ENCODE data around the gene SLC29A3.
"Not testable (repeated sequence)": the region's sequence is repeated elsewhere in the genome, so short reads cannot be mapped to it uniquely, and the experiment has no call there.

Gene SLC29A3

GRCh38 chr10:71351628-71352319 lies 32.7 kb downstream of the SLC29A3 start:
- in situ Hi-C loops (cut with HindIII; ENCODE audit: low pct_unique_long_range_greater_than_20kb, low sequenced_read_pairs) = no loop called here
- no peak for TF ChIP-seq JUND (IDR thresholded peaks at IDR 0.05; ENCODE audit: low read depth)
- no peak for DNase-seq (ENCODE audit: low read depth in 1 of 2, low spot score in 1 of 2)

GRCh38 chr10:71353639-71354038 lies 34.6 kb downstream of the SLC29A3 start:
- in situ Hi-C loops (cut with HindIII; ENCODE audit: low pct_unique_long_range_greater_than_20kb, low sequenced_read_pairs) = no loop called here
- TF ChIP-seq JUND (IDR thresholded peaks at IDR 0.05; ENCODE audit: low read depth) = no peak
- no peak for DNase-seq (ENCODE audit: low read depth in 1 of 2, low spot score in 1 of 2)

GRCh38 chr10:71354776-71355175 lies 35.7 kb downstream of the SLC29A3 start:
- no peak for TF ChIP-seq JUND (IDR thresholded peaks at IDR 0.05; ENCODE audit: low read depth)
- in situ Hi-C loops (cut with HindIII; ENCODE audit: low pct_unique_long_range_greater_than_20kb, low sequenced_read_pairs) = no loop called here
- no peak for DNase-seq (ENCODE audit: low read depth in 1 of 2, low spot score in 1 of 2)

GRCh38 chr10:71355886-71356285 lies 36.8 kb downstream of the SLC29A3 start:
- TF ChIP-seq JUND (IDR thresholded peaks at IDR 0.05; ENCODE audit: low read depth) = no peak
- in situ Hi-C loops (cut with HindIII; ENCODE audit: low pct_unique_long_range_greater_than_20kb, low sequenced_read_pairs) = no loop called here
- DNase-seq (ENCODE audit: low read depth in 1 of 2, low spot score in 1 of 2) = no peak

GRCh38 chr10:71357792-71358265 lies 38.8 kb downstream of the SLC29A3 start:
- DNase-seq (ENCODE audit: low read depth in 1 of 2, low spot score in 1 of 2) = no peak
- no peak for TF ChIP-seq JUND (IDR thresholded peaks at IDR 0.05; ENCODE audit: low read depth)
- in situ Hi-C loops (cut with HindIII; ENCODE audit: low pct_unique_long_range_greater_than_20kb, low sequenced_read_pairs) = no loop called here

GRCh38 chr10:71358277-71358676 lies 39.2 kb downstream of the SLC29A3 start:
- in situ Hi-C loops (cut with HindIII; ENCODE audit: low pct_unique_long_range_greater_than_20kb, low sequenced_read_pairs) = no loop called here
- TF ChIP-seq JUND (IDR thresholded peaks at IDR 0.05; ENCODE audit: low read depth) = no peak
- no peak for DNase-seq (ENCODE audit: low read depth in 1 of 2, low spot score in 1 of 2)

GRCh38 chr10:71358906-71359305 lies 39.8 kb downstream of the SLC29A3 start:
- DNase-seq (ENCODE audit: low read depth in 1 of 2, low spot score in 1 of 2); in situ Hi-C loops (cut with HindIII; ENCODE audit: low pct_unique_long_range_greater_than_20kb, low sequenced_read_pairs): not testable (repeated sequence)

- in situ Hi-C loops (cut with HindIII; ENCODE audit: low pct_unique_long_range_greater_than_20kb, low sequenced_read_pairs) = no loop called here
- DNase-seq (ENCODE audit: low read depth in 1 of 2, low spot score in 1 of 2) = no peak
- no peak for TF ChIP-seq JUND (IDR thresholded peaks at IDR 0.05; ENCODE audit: low read depth)
Observed at GRCh38 chr10:71359364-71360046, 40.4 kb downstream of the SLC29A3 start.

GRCh38 chr10:71360735-71361134 lies 41.7 kb downstream of the SLC29A3 start:
- no peak for DNase-seq (ENCODE audit: low read depth in 1 of 2, low spot score in 1 of 2)
- no peak for TF ChIP-seq JUND (IDR thresholded peaks at IDR 0.05; ENCODE audit: low read depth)
- in situ Hi-C loops (cut with HindIII; ENCODE audit: low pct_unique_long_range_greater_than_20kb, low sequenced_read_pairs) = no loop called here

- in situ Hi-C loops (cut with HindIII; ENCODE audit: low pct_unique_long_range_greater_than_20kb, low sequenced_read_pairs) = no loop called here
- DNase-seq (ENCODE audit: low read depth in 1 of 2, low spot score in 1 of 2) = no peak
- TF ChIP-seq JUND (IDR thresholded peaks at IDR 0.05; ENCODE audit: low read depth) = no peak
Observed at GRCh38 chr10:71361581-71361980, 42.5 kb downstream of the SLC29A3 start.

- in situ Hi-C loops (cut with HindIII; ENCODE audit: low pct_unique_long_range_greater_than_20kb, low sequenced_read_pairs) = no loop called here
- DNase-seq (ENCODE audit: low read depth in 1 of 2, low spot score in 1 of 2) = no peak
- no peak for TF ChIP-seq JUND (IDR thresholded peaks at IDR 0.05; ENCODE audit: low read depth)
Observed at GRCh38 chr10:71362141-71362540, 43.1 kb downstream of the SLC29A3 start.

GRCh38 chr10:71363936-71364335 lies 44.9 kb downstream of the SLC29A3 start:
- in situ Hi-C loops (cut with HindIII; ENCODE audit: low pct_unique_long_range_greater_than_20kb, low sequenced_read_pairs) = no loop called here
- no peak for DNase-seq (ENCODE audit: low read depth in 1 of 2, low spot score in 1 of 2)
- no peak for TF ChIP-seq JUND (IDR thresholded peaks at IDR 0.05; ENCODE audit: low read depth)

GRCh38 chr10:71365366-71365765 lies 46.3 kb downstream of the SLC29A3 start:
- no peak for DNase-seq (ENCODE audit: low read depth in 1 of 2, low spot score in 1 of 2)
- in situ Hi-C loops (cut with HindIII; ENCODE audit: low pct_unique_long_range_greater_than_20kb, low sequenced_read_pairs) = no loop called here
- no peak for TF ChIP-seq JUND (IDR thresholded peaks at IDR 0.05; ENCODE audit: low read depth)

Data from T47D (cell line).